ENCODE measurements around the gene SCCPDH. TPM values are rescaled to one million over a fixed set of nuclear protein-coding genes. Genes with fewer than 3 reads are reported as not detected.

Gene SCCPDH
- total RNA-seq, 4 donors from 2014 or later = 4.8 to 28.5 (median 17.4) TPM

DNA sequence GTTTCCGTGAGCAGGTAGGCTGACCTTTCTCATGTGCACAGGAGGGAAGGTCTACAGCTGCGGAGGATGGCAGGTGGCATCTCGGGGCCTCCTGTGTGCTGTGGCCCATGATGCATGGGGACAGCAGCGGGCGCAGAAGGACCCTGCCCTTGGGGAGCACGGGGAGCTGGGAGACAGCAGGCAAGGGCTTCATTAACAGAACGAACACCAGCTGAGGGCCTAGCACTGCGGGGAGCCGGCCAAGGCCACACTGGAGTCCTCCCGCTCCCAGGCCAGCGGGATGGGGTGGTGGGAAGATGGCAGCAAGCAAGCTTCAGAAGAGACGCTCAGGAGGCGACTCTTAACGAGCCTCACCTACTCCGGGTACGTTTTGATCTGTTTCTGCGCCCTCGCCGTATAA is 66.6 kb downstream of the SCCPDH start:
- WGBS, 2 donors (ENCODE audit: low coverage in 1 of 2) = 93% methylated on average over 19 of the region's 19 CpGs; no CpG with 5 or more reads in 1 of the 2 donors
- in situ Hi-C loops (cut with MboI; ENCODE audit: low pct_ligation_motif_present in 1 of 4, low pct_unique_long_range_greater_than_20kb in 1 of 4, low sequenced_read_pairs in 3 of 4) = no loop called here
- no peak for DNase-seq
- Histone ChIP-seq H3K9me3 (no peaks in the 10 kb centered on the region), H3K36me3 (no peaks in the 10 kb centered on the region), H3K4me1 (peaks cover 0 to 17% (median 13%) of the 10 kb centered on the region in 4 donors), H3K27ac (no peak overlapping the region), H3K4me3 (no peak overlapping the region), H3K27me3 (no peaks in the 10 kb centered on the region)
- TF ChIP-seq POLR2A (IDR thresholded peaks at IDR 0.05) (no peak), POLR2AphosphoS5 (IDR thresholded peaks at IDR 0.05) (no peak), EP300 (IDR thresholded peaks at IDR 0.05; ENCODE audit: low read depth) (no peak)
- TF ChIP-seq, protein P1, sequence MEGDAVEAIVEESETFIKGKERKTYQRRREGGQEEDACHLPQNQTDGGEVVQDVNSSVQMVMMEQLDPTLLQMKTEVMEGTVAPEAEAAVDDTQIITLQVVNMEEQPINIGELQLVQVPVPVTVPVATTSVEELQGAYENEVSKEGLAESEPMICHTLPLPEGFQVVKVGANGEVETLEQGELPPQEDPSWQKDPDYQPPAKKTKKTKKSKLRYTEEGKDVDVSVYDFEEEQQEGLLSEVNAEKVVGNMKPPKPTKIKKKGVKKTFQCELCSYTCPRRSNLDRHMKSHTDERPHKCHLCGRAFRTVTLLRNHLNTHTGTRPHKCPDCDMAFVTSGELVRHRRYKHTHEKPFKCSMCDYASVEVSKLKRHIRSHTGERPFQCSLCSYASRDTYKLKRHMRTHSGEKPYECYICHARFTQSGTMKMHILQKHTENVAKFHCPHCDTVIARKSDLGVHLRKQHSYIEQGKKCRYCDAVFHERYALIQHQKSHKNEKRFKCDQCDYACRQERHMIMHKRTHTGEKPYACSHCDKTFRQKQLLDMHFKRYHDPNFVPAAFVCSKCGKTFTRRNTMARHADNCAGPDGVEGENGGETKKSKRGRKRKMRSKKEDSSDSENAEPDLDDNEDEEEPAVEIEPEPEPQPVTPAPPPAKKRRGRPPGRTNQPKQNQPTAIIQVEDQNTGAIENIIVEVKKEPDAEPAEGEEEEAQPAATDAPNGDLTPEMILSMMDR (IDR thresholded peaks at IDR 0.05) = no peak
- intact Hi-C loops (cut with DNase I; ENCODE audit: low total_unique reads) = no loop called here

DNA sequence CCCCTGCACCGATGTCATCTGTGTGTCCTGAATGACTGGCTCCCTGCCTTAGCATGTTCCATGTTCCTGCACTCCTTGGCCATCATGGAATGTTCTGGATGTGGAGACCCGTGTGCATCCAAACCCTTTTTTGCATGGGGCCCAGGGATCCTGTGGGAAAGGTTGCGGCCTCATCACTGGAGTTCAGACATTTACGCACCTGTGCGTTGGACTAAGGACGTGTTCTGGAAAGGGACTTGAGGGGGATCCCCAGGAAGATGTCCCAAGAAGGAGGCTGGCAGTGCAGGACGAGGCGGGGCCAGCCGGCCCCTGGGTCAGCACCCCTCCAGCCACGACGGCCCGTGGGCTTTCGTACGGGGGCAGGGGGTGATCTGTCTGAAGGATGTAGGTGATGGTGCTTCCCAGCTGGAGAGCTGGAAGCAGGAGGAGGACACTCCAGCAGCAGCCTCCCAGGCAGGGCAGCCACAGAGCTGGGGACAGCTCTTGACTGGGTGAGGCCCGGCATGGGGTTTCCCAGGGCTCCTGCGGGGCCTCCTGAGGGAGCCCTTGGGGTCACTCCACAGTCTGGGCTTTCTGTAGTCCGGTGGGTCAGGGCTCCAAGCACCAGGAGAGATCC is 67.2 kb downstream of the SCCPDH start:
- in situ Hi-C loops (cut with MboI; ENCODE audit: low pct_ligation_motif_present in 1 of 4, low pct_unique_long_range_greater_than_20kb in 1 of 4, low sequenced_read_pairs in 3 of 4) = no loop called here
- Histone ChIP-seq H3K4me3 (no peak overlapping the region), H3K36me3 (no peaks in the 10 kb centered on the region), H3K27ac (no peak overlapping the region), H3K4me1 (peaks cover 0 to 17% (median 13%) of the 10 kb centered on the region in 4 donors), H3K9me3 (no peaks in the 10 kb centered on the region), H3K27me3 (no peaks in the 10 kb centered on the region)
- no peak for DNase-seq
- intact Hi-C loops (cut with DNase I; ENCODE audit: low total_unique reads) = no loop called here
- WGBS, 2 donors (ENCODE audit: low coverage in 1 of 2) = 88 to 100% methylated on average over 3 to 17 of the region's 17 CpGs
- no peak for TF ChIP-seq EP300 (IDR thresholded peaks at IDR 0.05; ENCODE audit: low read depth)
- no peak for TF ChIP-seq POLR2AphosphoS5 (IDR thresholded peaks at IDR 0.05)
- no peak for TF ChIP-seq POLR2A (IDR thresholded peaks at IDR 0.05)
- TF ChIP-seq, protein P1 (IDR thresholded peaks at IDR 0.05) = no peak

DNA sequence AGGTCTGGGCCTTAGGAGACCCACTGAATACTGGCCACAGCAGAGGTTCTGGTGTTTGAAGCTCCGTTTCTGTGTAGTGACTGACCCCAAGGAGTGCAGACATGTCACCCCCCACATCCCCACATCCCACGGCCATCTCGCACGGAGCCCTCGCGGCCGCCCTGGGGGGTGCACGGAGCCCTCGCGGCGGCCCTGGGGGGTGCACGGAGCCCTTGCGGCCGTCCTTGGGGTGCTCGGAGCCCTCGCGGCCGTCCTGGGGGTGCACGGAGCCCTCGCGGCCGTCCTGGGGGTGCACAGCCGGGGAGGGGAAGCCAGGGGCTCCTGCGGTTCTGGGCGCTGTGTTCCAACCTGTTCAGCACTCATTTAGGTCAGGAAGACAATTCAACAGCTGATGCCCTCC is 68.4 kb downstream of the SCCPDH start:
- H3K27me3 ChIP-seq = no peaks in the 10 kb centered on the region
- in situ Hi-C loops (cut with MboI; ENCODE audit: low pct_ligation_motif_present in 1 of 4, low pct_unique_long_range_greater_than_20kb in 1 of 4, low sequenced_read_pairs in 3 of 4) (no loop called here), intact Hi-C loops (cut with DNase I; ENCODE audit: low total_unique reads) (no loop called here)
- TF ChIP-seq, protein P1 (IDR thresholded peaks at IDR 0.05) = no peak
- TF ChIP-seq EP300 (IDR thresholded peaks at IDR 0.05; ENCODE audit: low read depth) = no peak
- TF ChIP-seq POLR2A (IDR thresholded peaks at IDR 0.05) = no peak
- TF ChIP-seq POLR2AphosphoS5 (IDR thresholded peaks at IDR 0.05) = no peak
- DNase-seq = no peak
- no peaks in the 10 kb centered on the region for H3K9me3 ChIP-seq
- no peak overlapping the region for H3K27ac ChIP-seq
- H3K36me3 ChIP-seq = no peaks in the 10 kb centered on the region
- 80 to 88% methylated on average over 2 to 14 of the region's 25 CpGs for WGBS, 2 donors (ENCODE audit: low coverage in 1 of 2)
- H3K4me1 ChIP-seq = peaks cover 0 to 17% (median 13%) of the 10 kb centered on the region in 4 donors
- no peak overlapping the region for H3K4me3 ChIP-seq

DNA sequence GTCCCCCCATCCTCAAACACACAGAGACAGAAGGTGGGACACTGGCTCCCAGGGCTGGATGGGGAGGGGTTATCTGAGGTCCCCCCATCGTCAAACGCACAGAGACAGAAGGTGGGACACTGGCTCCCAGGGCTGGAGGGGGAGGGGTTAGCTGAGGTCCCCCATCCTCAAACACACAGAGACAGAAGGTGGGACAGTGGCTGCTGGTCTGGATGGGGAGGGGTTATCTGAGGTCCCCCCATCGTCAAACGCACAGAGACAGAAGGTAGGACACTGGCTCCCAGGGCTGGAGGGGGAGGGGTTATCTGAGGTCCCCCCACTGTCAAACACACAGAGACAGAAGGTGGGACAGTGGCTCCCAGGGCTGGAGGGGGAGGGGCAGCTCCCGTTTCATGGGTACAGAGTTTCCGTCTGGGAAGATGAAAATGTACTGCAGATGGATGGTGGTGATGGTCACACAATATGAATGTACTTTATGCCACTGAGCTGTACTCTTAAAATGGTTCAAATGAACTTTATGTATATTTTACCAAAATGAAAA is 69.2 kb downstream of the SCCPDH start:
- Histone ChIP-seq H3K4me1 (peaks cover 0 to 17% (median 13%) of the 10 kb centered on the region in 4 donors), H3K9me3 (no peaks in the 10 kb centered on the region), H3K36me3 (no peaks in the 10 kb centered on the region), H3K27ac (no peak overlapping the region), H3K27me3 (no peaks in the 10 kb centered on the region), H3K4me3 (no peak overlapping the region)
- intact Hi-C loops (cut with DNase I; ENCODE audit: low total_unique reads) = no loop called here
- TF ChIP-seq POLR2A (IDR thresholded peaks at IDR 0.05) = no peak
- in situ Hi-C loops (cut with MboI; ENCODE audit: low pct_ligation_motif_present in 1 of 4, low pct_unique_long_range_greater_than_20kb in 1 of 4, low sequenced_read_pairs in 3 of 4) = no loop called here
- DNase-seq = no peak
- 49 to 51% methylated on average over 4 to 6 of the region's 6 CpGs for WGBS, 2 donors (ENCODE audit: low coverage in 1 of 2)
